ENCODE measurements around the gene TIMM44. TPM values are rescaled to one million over a fixed set of nuclear protein-coding genes. Genes with fewer than 3 reads are reported as not detected.

Gene TIMM44
- total RNA-seq, 1 experiment from 2014 or later: 114 TPM

GRCh38 chr19:7913652-7914051 is 29.8 kb downstream of the TIMM44 start:
- Histone ChIP-seq H3K23me2 (ENCODE audit: insufficient read length, low read depth, low read length, poor library complexity, severe bottlenecking) (peaks cover 12% of the 10 kb centered on the region), H2BK120ac (ENCODE audit: low read depth, low read length, poor library complexity, severe bottlenecking) (no peak overlapping the region), H3K4me2 (ENCODE audit: insufficient read depth, insufficient read length, low read length) (no peak overlapping the region), H2AFZ (ENCODE audit: low read length) (no peak overlapping the region), H2BK12ac (ENCODE audit: insufficient read length, low read depth, low read length) (no peak overlapping the region), H3K4me1 (ENCODE audit: insufficient read depth, low read length) (no peaks in the 10 kb centered on the region), H2BK20ac (ENCODE audit: low read depth, low read length, poor library complexity, severe bottlenecking) (no peak overlapping the region), H3K4ac (ENCODE audit: low read depth, low read length) (no peak overlapping the region), H3T11ph (ENCODE audit: low read length) (no peak overlapping the region), H3K56ac (ENCODE audit: insufficient read length, low read depth, low read length) (no peak overlapping the region), H3K79me2 (ENCODE audit: insufficient read depth, low read length) (no peaks in the 10 kb centered on the region), H3K79me1 (ENCODE audit: insufficient read depth, low read depth, low read length, poor library complexity, severe bottlenecking) (no peaks in the 10 kb centered on the region), H4K8ac (replicated peaks; ENCODE audit: insufficient read length, low read depth, low read length) (no peak overlapping the region), H3K18ac (ENCODE audit: insufficient read length, low read depth, low read length) (no peak overlapping the region), H2BK5ac (ENCODE audit: insufficient read length, low read length) (no peak overlapping the region), H3K27ac (ENCODE audit: insufficient read length, low read depth, low read length) (no peak overlapping the region), H3K14ac (ENCODE audit: insufficient read depth, low read length) (no peak overlapping the region), H4K5ac (ENCODE audit: insufficient read length, low read depth, low read length) (no peak overlapping the region), H4K20me1 (ENCODE audit: control insufficient read depth, insufficient read depth, insufficient read length) (no peaks in the 10 kb centered on the region), H2AK5ac (ENCODE audit: insufficient read length, low read length) (no peak overlapping the region), H3K9ac (ENCODE audit: extremely low read depth, insufficient read length, low read length) (no peak overlapping the region), H3K9me3 (ENCODE audit: control insufficient read depth, low read depth, low read length) (no peaks in the 10 kb centered on the region), H3K27me3 (ENCODE audit: insufficient read depth, low read length) (peaks cover 16% of the 10 kb centered on the region; the same call in 1 of the 2 replicates), H3K23ac (ENCODE audit: insufficient read length, low read depth, low read length) (no peak overlapping the region), H4K91ac (ENCODE audit: insufficient read length, low read depth, low read length) (no peak overlapping the region), H2BK15ac (ENCODE audit: low read depth, low read length) (no peak overlapping the region)
- no peak for TF ChIP-seq CTCF (conservative IDR thresholded peaks at IDR 0.05)
- Mint-ChIP-seq H3K27ac (no peak overlapping the region), H3K36me3 (ENCODE audit: insufficient read depth in 1 of 3, low read depth in 3 of 3) (peaks cover 15 to 28% (median 24%) of the 10 kb centered on the region in 3 experiments; a peak in 6 of 7 replicates), H3K4me3 (peak overlapping the region in 1 of 2 experiments; percentile 26; a peak in 1 of 5 replicates), H3K4me1 (peaks cover 11 to 16% of the 10 kb centered on the region in 2 experiments; a peak in 3 of 4 replicates), H3K9me3 (no peaks in the 10 kb centered on the region), H3K27me3 (ENCODE audit: low read depth) (peaks cover 46% of the 10 kb centered on the region)
- no peak for DNase-seq
- WGBS (ENCODE audit: extremely low coverage, insufficient read length, low lambda C conversion rate): no CpG with 5 or more reads among the region's 10 CpGs
